ENCODE data around the gene NKD1.

- TF ChIP-seq CTCF (IDR thresholded peaks at IDR 0.05) (no peak), POLR2AphosphoS5 (IDR thresholded peaks at IDR 0.05) (no peak)
These were observed 22.5 kb upstream of the NKD1 start for GRCh38 chr16:50525716-50526115.
